WTC11 (cell line): ENCODE measurements around the gene UBR4. TPM values are rescaled to one million over a fixed set of nuclear protein-coding genes. Genes with fewer than 3 reads are reported as not detected.
A peak's percentile ranks its signal among the peaks of the same experiment; 100 is the strongest.

ENCODE experiments used
- ATAC-seq: fragments of 200-7000 bp; cut with Tn5 transposase; 2 replicates; pipeline ENCODE4 v1.10.0; 2021; ENCODE audit warnings: mild to moderate bottlenecking, moderate library complexity
- CTCF ChIA-PET: fragments of 300-600 bp; sonication (Branson Sonifier 250); formaldehyde crosslinking; loops from one replicate; lab custom pipeline; 2021; ENCODE audit warnings: antibody characterized with exemption; lab: Charles Lee
- POLR2A ChIA-PET: fragments of 350-600 bp; sonication (Branson Sonifier 250); formaldehyde crosslinking; loops from one replicate; lab custom pipeline; 2021; ENCODE audit warnings: antibody characterized with exemption; lab: Charles Lee
- DNase-seq: peaks from one replicate; pipeline ENCODE4 v3.0.0; 2021; ENCODE audit warnings: low spot score
- H3K27ac Mint-ChIP-seq: 2 replicates; pipeline ENCODE4 v1.8.0; 2021; ENCODE audit warnings: mixed read lengths
- H3K27me3 Mint-ChIP-seq: 2 replicates; pipeline ENCODE4 v1.8.0; 2021; ENCODE audit warnings: low read depth, mild to moderate bottlenecking, moderate library complexity, mixed read lengths
- H3K36me3 Mint-ChIP-seq: 2 replicates; pipeline ENCODE4 v1.8.0; 2021; ENCODE audit warnings: mixed read lengths
- H3K4me1 Mint-ChIP-seq: 2 replicates; pipeline ENCODE4 v1.8.0; 2022; ENCODE audit warnings: mixed read lengths
- H3K4me3 Mint-ChIP-seq: 2 replicates; pipeline ENCODE4 v1.8.0; 2021; ENCODE audit warnings: mild to moderate bottlenecking, moderate library complexity, mixed read lengths
- H3K9me3 Mint-ChIP-seq: 2 replicates; pipeline ENCODE4 v1.8.0; 2021; ENCODE audit warnings: mixed read lengths
- FOXJ3 ChIP-seq: sonication (generic); formaldehyde crosslinking; IDR thresholded peaks from 2 replicates; pipeline ENCODE4 v1.9.0; 2021; ENCODE audit warnings: missing genetic modification reagents, mild to moderate bottlenecking, borderline replicate concordance
- FOXP1 ChIP-seq: sonication (generic); formaldehyde crosslinking; IDR thresholded peaks from 2 replicates; pipeline ENCODE4 v1.8.0; 2022; ENCODE audit warnings: missing genetic modification reagents, mild to moderate bottlenecking, moderate library complexity, borderline replicate concordance
- GTF2I ChIP-seq: fragments of 250-450 bp; sonication (Bioruptor Pico); conservative IDR thresholded peaks from 2 replicates; pipeline ENCODE4 v1.4.0; 2021; ENCODE audit warnings: mild to moderate bottlenecking
- IRF2 ChIP-seq: sonication (generic); formaldehyde crosslinking; IDR thresholded peaks from 2 replicates; pipeline ENCODE4 v1.8.0; 2022; ENCODE audit warnings: low read depth, missing genetic modification reagents, borderline replicate concordance
- NFE2L1 ChIP-seq: sonication (generic); formaldehyde crosslinking; IDR thresholded peaks from 2 replicates; pipeline ENCODE4 v1.8.1; 2023; ENCODE audit warnings: missing genetic modification reagents
- NR1H2 ChIP-seq: sonication (generic); formaldehyde crosslinking; IDR thresholded peaks from 2 replicates; pipeline ENCODE4 v1.9.0; 2021; ENCODE audit warnings: mild to moderate bottlenecking, moderate library complexity, missing genetic modification reagents
- NR2C2 ChIP-seq: sonication (generic); formaldehyde crosslinking; IDR thresholded peaks from 2 replicates; pipeline ENCODE4 v1.8.0; 2022; ENCODE audit warnings: mild to moderate bottlenecking, missing genetic modification reagents
- PRRX2 ChIP-seq: fragments of 250-450 bp; sonication (Bioruptor Pico); IDR thresholded peaks from 2 replicates; pipeline ENCODE4 v1.8.0; 2021; ENCODE audit warnings: mild to moderate bottlenecking
- RORB ChIP-seq: fragments of 250-450 bp; sonication (Bioruptor Pico); IDR thresholded peaks from 2 replicates; pipeline ENCODE4 v1.9.0; 2021; ENCODE audit warnings: mild to moderate bottlenecking
- SOX15 ChIP-seq: fragments of 250-450 bp; sonication (Bioruptor Pico); IDR thresholded peaks from 2 replicates; pipeline ENCODE4 v1.9.0; 2021; ENCODE audit warnings: mild to moderate bottlenecking
- TEAD4 ChIP-seq: sonication (generic); formaldehyde crosslinking; IDR thresholded peaks from 2 replicates; pipeline ENCODE4 v1.8.0; 2022; ENCODE audit warnings: mild to moderate bottlenecking, missing genetic modification reagents
- ZNF121 ChIP-seq: sonication (generic); formaldehyde crosslinking; IDR thresholded peaks from 2 replicates; pipeline ENCODE4 v1.8.0; 2023; ENCODE audit warnings: missing genetic modification reagents
- ZNF317 ChIP-seq: sonication (generic); formaldehyde crosslinking; IDR thresholded peaks from 2 replicates; pipeline ENCODE4 v1.8.1; 2023; ENCODE audit warnings: low read depth, mild to moderate bottlenecking, moderate library complexity, missing genetic modification reagents, borderline replicate concordance
- total RNA-seq: library from RNA; stranded (reverse); gene quantifications from 3 replicates; pipeline ENCODE4 v1.2.3, GENCODE V29; 2021
- TF ChIP-seq, protein P1 (sequence below): sonication (generic); formaldehyde crosslinking; IDR thresholded peaks from 2 replicates; pipeline ENCODE4 v1.8.1; 2023; ENCODE audit warnings: mild to moderate bottlenecking, moderate library complexity, missing genetic modification reagents
- TF ChIP-seq, protein P2 (sequence below): sonication (generic); formaldehyde crosslinking; conservative IDR thresholded peaks from 2 replicates; pipeline ENCODE4 v1.8.1; 2022; ENCODE audit warnings: mild to moderate bottlenecking, missing genetic modification reagents
- TF ChIP-seq, protein P3 (sequence below): sonication (generic); formaldehyde crosslinking; IDR thresholded peaks from 2 replicates; pipeline ENCODE4 v1.8.1; 2022; ENCODE audit warnings: low read depth, mild to moderate bottlenecking, moderate library complexity, missing genetic modification reagents, borderline replicate concordance
- TF ChIP-seq, protein P4 (sequence below): sonication (generic); formaldehyde crosslinking; IDR thresholded peaks from 2 replicates; pipeline ENCODE4 v1.8.1; 2023; ENCODE audit warnings: mild to moderate bottlenecking, missing genetic modification reagents, moderate library complexity
- TF ChIP-seq, protein P5 (sequence below): sonication (generic); formaldehyde crosslinking; IDR thresholded peaks from 2 replicates; pipeline ENCODE4 v1.8.0; 2022; ENCODE audit warnings: mild to moderate bottlenecking, missing genetic modification reagents
- TF ChIP-seq, protein P6 (sequence below): sonication (generic); formaldehyde crosslinking; IDR thresholded peaks from 2 replicates; pipeline ENCODE4 v1.8.0; 2022; ENCODE audit warnings: mild to moderate bottlenecking, missing genetic modification reagents
- TF ChIP-seq, protein P7 (sequence below): sonication (generic); formaldehyde crosslinking; IDR thresholded peaks from 2 replicates; pipeline ENCODE4 v1.8.0; 2023; ENCODE audit warnings: mild to moderate bottlenecking, missing genetic modification reagents

Gene UBR4
- total RNA-seq, 1 experiment from 2014 or later: 179 TPM

DNA sequence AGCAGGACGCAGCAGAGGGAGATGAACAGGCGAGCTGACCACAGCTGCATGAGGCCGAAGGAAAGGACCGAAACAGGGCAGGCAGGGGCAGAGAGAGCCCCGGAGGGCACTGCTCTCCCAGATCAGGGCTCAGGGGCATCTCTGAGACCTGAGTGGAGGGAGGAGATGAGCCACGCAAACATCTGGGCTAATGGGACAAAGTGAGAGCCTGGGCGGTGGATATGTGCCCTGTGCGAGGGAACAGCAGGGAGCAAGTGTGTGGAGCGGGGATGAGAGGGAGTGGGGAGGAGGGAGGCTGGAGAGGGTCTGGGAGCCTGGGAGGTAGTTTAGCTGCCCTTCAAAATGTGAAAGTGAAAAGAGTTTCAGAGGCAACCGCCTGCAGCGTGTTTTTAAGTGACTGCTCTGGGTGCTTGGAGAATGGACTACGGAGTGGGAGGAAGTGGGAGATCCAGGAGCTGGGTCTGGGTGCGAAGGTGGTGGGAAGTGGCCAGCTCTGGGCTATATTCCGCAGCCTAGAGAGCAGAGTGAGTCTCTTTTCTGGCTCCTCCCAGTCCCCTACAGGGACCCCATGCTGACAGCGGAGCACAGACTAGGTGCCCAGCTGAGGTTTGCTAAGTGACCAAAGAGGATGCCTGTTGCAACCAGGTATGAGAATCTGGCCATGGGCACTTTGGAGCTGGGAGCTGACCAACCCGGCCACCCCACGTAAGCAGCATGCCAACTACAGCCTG, 139.0 kb downstream of the UBR4 start:
- CTCF ChIA-PET: interaction anchor here (1.0 to 8.8 kb wide), 6 partner anchors 27 to 195 kb away, joined by 4 to 74 read pairs (median 10); partner anchors contain the start of gene IFFO2
- H3K27ac Mint-ChIP-seq: peak overlapping the region; percentile 85
- TF ChIP-seq IRF2 (no peak), FOXJ3 (CRISPR knock-in tag) (no peak), TEAD4 (CRISPR knock-in tag) (no peak)
- TF ChIP-seq, protein P1, sequence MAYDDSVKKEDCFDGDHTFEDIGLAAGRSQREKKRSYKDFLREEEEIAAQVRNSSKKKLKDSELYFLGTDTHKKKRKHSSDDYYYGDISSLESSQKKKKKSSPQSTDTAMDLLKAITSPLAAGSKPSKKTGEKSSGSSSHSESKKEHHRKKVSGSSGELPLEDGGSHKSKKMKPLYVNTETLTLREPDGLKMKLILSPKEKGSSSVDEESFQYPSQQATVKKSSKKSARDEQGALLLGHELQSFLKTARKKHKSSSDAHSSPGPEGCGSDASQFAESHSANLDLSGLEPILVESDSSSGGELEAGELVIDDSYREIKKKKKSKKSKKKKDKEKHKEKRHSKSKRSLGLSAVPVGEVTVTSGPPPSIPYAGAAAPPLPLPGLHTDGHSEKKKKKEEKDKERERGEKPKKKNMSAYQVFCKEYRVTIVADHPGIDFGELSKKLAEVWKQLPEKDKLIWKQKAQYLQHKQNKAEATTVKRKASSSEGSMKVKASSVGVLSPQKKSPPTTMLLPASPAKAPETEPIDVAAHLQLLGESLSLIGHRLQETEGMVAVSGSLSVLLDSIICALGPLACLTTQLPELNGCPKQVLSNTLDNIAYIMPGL: no peak
- TF ChIP-seq, protein P2, sequence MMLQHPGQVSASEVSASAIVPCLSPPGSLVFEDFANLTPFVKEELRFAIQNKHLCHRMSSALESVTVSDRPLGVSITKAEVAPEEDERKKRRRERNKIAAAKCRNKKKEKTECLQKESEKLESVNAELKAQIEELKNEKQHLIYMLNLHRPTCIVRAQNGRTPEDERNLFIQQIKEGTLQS: no peak
- TF ChIP-seq, all 79 proteins: peak for 0
- H3K27me3 Mint-ChIP-seq: no peaks in the 10 kb centered on the region
- no peak overlapping the region for H3K4me3 Mint-ChIP-seq
- peaks cover 3% of the 10 kb centered on the region; the same call in 1 of the 2 replicates for H3K4me1 Mint-ChIP-seq
- peaks cover 27% of the 10 kb centered on the region for H3K36me3 Mint-ChIP-seq
- DNase-seq (no peak), ATAC-seq (0 out of 2 replicates have a peak, but pooled peaks have one; percentile 6)
- no peaks in the 10 kb centered on the region for H3K9me3 Mint-ChIP-seq
- POLR2A ChIA-PET: no interaction called here

DNA sequence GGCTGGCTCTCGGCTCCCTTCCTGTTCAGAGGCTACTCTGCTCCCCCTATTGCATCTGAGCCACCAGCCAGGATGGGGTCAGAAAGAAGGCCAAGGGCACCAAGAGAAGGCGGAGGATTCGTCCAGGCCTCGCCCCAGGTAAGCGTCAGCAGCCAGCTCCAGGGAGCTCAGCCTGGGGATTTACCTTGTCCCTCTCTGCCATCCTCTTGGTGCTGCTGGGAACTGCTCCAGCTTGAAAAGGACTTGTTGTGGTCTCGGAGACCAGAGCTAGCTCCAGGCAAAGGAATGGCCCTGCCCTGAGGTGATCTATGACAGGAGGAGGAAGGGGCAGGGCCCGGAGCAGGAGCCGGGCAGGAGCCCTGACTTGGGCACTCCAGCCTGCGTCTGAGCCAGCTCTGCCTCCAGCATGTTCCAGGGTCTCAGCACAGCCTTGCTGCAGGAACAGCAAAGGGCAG, 139.8 kb downstream of the UBR4 start:
- Mint-ChIP-seq H3K4me1 (peaks cover 3% of the 10 kb centered on the region; the same call in 1 of the 2 replicates), H3K9me3 (no peaks in the 10 kb centered on the region), H3K36me3 (peaks cover 19% of the 10 kb centered on the region), H3K27ac (peak overlapping the region; percentile 85), H3K4me3 (no peak overlapping the region), H3K27me3 (no peaks in the 10 kb centered on the region)
- TF ChIP-seq, protein P3, sequence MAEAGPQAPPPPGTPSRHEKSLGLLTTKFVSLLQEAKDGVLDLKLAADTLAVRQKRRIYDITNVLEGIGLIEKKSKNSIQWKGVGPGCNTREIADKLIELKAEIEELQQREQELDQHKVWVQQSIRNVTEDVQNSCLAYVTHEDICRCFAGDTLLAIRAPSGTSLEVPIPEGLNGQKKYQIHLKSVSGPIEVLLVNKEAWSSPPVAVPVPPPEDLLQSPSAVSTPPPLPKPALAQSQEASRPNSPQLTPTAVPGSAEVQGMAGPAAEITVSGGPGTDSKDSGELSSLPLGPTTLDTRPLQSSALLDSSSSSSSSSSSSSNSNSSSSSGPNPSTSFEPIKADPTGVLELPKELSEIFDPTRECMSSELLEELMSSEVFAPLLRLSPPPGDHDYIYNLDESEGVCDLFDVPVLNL (CRISPR knock-in tag): no peak
- DNase-seq: no peak
- no peak for ATAC-seq
- ChIA-PET POLR2A (no interaction called here), CTCF (interaction anchor here (0.8 to 8.8 kb wide), 5 partner anchors 26 to 186 kb away, joined by 3 to 74 read pairs (median 14); no protein-coding TSS in a partner anchor)

DNA sequence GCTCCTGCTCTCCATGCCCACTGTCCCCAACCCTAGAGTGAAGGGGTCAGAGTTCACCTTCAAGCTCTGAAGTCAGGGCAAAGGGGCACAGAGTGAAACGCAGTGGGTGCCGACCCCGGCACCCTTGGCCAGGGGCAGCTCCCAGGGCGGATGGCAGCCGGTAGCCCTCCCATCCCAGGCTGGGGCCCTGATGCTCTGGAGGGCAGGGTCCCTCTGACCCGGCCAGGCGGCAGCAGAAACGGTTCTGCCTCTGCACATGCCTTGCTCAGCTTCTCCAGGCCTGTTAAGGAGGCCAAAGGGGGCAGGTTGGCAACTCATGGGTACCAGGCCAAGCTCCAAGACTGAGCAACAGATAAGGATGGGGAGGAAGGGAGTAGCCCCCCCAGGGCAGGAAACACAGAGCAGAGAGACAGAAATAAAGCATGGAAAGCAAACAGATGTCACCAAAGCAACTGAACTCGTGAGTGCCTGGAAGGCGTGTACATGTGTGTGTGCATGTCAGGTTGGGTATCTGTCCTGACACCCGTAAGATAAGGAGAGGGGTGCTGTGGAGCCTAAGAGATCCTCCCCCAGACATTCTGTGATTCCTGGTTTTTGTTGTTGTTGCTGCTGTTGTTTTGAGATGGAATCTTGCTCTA, 141.3 kb downstream of the UBR4 start:
- Mint-ChIP-seq H3K4me3 (no peak overlapping the region), H3K36me3 (peaks cover 6% of the 10 kb centered on the region; the same call in 1 of the 2 replicates), H3K27me3 (no peaks in the 10 kb centered on the region), H3K4me1 (peaks cover 3% of the 10 kb centered on the region; the same call in 1 of the 2 replicates), H3K9me3 (no peaks in the 10 kb centered on the region), H3K27ac (0 out of 2 replicates have a peak overlapping the region, but pooled peaks have one; percentile 36)
- CTCF ChIA-PET: interaction anchor here (1.1 to 8.8 kb wide), 4 partner anchors 57 to 161 kb away, joined by 3 to 74 read pairs (median 11); no protein-coding TSS in a partner anchor
- ATAC-seq: no peak
- DNase-seq: no peak
- POLR2A ChIA-PET: no interaction called here
- TF ChIP-seq SOX15 (CRISPR knock-in tag): no peak
- no peak for TF ChIP-seq PRRX2 (CRISPR knock-in tag)
- TF ChIP-seq NFE2L1 (CRISPR knock-in tag): no peak
- no peak for TF ChIP-seq ZNF121
- TF ChIP-seq, protein P4, sequence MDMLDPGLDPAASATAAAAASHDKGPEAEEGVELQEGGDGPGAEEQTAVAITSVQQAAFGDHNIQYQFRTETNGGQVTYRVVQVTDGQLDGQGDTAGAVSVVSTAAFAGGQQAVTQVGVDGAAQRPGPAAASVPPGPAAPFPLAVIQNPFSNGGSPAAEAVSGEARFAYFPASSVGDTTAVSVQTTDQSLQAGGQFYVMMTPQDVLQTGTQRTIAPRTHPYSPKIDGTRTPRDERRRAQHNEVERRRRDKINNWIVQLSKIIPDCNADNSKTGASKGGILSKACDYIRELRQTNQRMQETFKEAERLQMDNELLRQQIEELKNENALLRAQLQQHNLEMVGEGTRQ (CRISPR knock-in tag): no peak
- no peak for TF ChIP-seq NR2C2 (CRISPR knock-in tag)
- TF ChIP-seq GTF2I (CRISPR knock-in tag): no peak
- no peak for TF ChIP-seq RORB (CRISPR knock-in tag)
- TF ChIP-seq, protein P5, sequence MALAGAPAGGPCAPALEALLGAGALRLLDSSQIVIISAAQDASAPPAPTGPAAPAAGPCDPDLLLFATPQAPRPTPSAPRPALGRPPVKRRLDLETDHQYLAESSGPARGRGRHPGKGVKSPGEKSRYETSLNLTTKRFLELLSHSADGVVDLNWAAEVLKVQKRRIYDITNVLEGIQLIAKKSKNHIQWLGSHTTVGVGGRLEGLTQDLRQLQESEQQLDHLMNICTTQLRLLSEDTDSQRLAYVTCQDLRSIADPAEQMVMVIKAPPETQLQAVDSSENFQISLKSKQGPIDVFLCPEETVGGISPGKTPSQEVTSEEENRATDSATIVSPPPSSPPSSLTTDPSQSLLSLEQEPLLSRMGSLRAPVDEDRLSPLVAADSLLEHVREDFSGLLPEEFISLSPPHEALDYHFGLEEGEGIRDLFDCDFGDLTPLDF (CRISPR knock-in tag): no peak
- TF ChIP-seq FOXP1 (CRISPR knock-in tag): no peak
- TF ChIP-seq NR1H2 (CRISPR knock-in tag): no peak
- TF ChIP-seq, protein P6, sequence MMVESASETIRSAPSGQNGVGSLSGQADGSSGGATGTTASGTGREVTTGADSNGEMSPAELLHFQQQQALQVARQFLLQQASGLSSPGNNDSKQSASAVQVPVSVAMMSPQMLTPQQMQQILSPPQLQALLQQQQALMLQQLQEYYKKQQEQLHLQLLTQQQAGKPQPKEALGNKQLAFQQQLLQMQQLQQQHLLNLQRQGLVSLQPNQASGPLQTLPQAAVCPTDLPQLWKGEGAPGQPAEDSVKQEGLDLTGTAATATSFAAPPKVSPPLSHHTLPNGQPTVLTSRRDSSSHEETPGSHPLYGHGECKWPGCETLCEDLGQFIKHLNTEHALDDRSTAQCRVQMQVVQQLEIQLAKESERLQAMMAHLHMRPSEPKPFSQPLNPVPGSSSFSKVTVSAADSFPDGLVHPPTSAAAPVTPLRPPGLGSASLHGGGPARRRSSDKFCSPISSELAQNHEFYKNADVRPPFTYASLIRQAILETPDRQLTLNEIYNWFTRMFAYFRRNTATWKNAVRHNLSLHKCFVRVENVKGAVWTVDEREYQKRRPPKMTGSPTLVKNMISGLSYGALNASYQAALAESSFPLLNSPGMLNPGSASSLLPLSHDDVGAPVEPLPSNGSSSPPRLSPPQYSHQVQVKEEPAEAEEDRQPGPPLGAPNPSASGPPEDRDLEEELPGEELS (CRISPR knock-in tag): no peak
- TF ChIP-seq ZNF317 (CRISPR knock-in tag): no peak
- TF ChIP-seq, protein P7, sequence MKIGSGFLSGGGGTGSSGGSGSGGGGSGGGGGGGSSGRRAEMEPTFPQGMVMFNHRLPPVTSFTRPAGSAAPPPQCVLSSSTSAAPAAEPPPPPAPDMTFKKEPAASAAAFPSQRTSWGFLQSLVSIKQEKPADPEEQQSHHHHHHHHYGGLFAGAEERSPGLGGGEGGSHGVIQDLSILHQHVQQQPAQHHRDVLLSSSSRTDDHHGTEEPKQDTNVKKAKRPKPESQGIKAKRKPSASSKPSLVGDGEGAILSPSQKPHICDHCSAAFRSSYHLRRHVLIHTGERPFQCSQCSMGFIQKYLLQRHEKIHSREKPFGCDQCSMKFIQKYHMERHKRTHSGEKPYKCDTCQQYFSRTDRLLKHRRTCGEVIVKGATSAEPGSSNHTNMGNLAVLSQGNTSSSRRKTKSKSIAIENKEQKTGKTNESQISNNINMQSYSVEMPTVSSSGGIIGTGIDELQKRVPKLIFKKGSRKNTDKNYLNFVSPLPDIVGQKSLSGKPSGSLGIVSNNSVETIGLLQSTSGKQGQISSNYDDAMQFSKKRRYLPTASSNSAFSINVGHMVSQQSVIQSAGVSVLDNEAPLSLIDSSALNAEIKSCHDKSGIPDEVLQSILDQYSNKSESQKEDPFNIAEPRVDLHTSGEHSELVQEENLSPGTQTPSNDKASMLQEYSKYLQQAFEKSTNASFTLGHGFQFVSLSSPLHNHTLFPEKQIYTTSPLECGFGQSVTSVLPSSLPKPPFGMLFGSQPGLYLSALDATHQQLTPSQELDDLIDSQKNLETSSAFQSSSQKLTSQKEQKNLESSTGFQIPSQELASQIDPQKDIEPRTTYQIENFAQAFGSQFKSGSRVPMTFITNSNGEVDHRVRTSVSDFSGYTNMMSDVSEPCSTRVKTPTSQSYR: no peak
